ENCODE data around the gene CAPN8. TPM values are rescaled to one million over a fixed set of nuclear protein-coding genes. Genes with fewer than 3 reads are reported as not detected.

Gene CAPN8
- total RNA-seq, 3 donors from 2014 or later = 0.32 to 83.9 (median 41.3) TPM

DNA sequence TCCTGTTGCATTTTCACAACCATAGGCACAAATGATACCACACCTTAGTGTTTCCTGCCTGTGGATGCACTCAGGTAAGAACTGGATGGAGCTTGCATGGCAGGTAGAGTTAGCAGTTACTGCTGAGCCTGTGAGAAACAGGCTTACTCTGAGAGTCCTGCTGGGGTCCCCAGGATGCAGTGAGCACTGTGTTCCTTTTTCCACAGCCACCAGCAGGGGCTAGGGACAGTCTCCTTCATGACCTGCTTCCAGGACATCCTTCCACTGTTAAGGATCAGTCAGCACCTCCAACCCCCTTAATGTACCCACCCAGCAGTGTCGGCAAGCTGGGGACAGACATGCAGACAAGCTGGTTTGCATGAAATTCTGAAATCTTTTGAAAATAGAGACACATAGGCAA lies 16.3 kb downstream of the CAPN8 start:
- H3K36me3 ChIP-seq = no peaks in the 10 kb centered on the region
- no peaks in the 10 kb centered on the region for H3K9me3 ChIP-seq
- intact Hi-C loops (cut with DNase I; ENCODE audit: low total_unique reads) = no loop called here
- DNase-seq (ENCODE audit: low spot score in 2 of 2) = no peak
- no peaks in the 10 kb centered on the region for H3K27me3 ChIP-seq
- TF ChIP-seq POLR2AphosphoS5 (IDR thresholded peaks at IDR 0.05) = no peak
- TF ChIP-seq, protein P1, sequence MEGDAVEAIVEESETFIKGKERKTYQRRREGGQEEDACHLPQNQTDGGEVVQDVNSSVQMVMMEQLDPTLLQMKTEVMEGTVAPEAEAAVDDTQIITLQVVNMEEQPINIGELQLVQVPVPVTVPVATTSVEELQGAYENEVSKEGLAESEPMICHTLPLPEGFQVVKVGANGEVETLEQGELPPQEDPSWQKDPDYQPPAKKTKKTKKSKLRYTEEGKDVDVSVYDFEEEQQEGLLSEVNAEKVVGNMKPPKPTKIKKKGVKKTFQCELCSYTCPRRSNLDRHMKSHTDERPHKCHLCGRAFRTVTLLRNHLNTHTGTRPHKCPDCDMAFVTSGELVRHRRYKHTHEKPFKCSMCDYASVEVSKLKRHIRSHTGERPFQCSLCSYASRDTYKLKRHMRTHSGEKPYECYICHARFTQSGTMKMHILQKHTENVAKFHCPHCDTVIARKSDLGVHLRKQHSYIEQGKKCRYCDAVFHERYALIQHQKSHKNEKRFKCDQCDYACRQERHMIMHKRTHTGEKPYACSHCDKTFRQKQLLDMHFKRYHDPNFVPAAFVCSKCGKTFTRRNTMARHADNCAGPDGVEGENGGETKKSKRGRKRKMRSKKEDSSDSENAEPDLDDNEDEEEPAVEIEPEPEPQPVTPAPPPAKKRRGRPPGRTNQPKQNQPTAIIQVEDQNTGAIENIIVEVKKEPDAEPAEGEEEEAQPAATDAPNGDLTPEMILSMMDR (IDR thresholded peaks at IDR 0.05) = no peak
- TF ChIP-seq POLR2A (IDR thresholded peaks at IDR 0.05) = no peak
- no peak overlapping the region for H3K4me3 ChIP-seq
- H3K4me1 ChIP-seq = no peaks in the 10 kb centered on the region
- no peak overlapping the region for H3K27ac ChIP-seq

- intact Hi-C loops (cut with DNase I; ENCODE audit: low total_unique reads) = no loop called here
- TF ChIP-seq, protein P1 (IDR thresholded peaks at IDR 0.05) = no peak
- no peak for TF ChIP-seq POLR2A (IDR thresholded peaks at IDR 0.05)
- no peak for TF ChIP-seq POLR2AphosphoS5 (IDR thresholded peaks at IDR 0.05)
These were observed 18.3 kb downstream of the CAPN8 start for GRCh38 chr1:223647249-223647648.

DNA sequence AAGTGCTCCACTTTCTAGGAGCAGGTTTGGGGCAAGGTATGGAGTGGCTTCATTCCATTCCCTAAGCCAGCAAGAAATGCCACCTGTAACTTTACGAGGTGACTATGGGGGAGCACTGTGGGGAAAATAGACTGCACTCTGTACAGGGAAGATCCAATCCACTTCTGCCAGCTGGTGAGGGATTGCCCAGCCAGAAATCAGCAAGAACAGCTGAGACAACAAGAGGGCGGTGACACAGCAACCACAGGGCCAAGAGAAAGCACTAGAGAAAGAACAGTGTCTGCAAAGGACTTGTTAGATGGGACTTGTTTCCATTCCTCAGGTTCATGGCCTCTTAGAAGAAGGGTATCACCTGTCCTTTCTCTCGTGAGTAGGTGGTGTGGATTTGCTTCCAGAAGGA lies 19.6 kb downstream of the CAPN8 start:
- no peaks in the 10 kb centered on the region for H3K36me3 ChIP-seq
- intact Hi-C loops (cut with DNase I; ENCODE audit: low total_unique reads) = no loop called here
- no peaks in the 10 kb centered on the region for H3K4me1 ChIP-seq
- no peaks in the 10 kb centered on the region for H3K9me3 ChIP-seq
- no peak for TF ChIP-seq POLR2A (IDR thresholded peaks at IDR 0.05)
- TF ChIP-seq, protein P1 (IDR thresholded peaks at IDR 0.05) = no peak
- no peak for TF ChIP-seq POLR2AphosphoS5 (IDR thresholded peaks at IDR 0.05)
- DNase-seq (ENCODE audit: low spot score in 2 of 2) = no peak
- H3K27ac ChIP-seq = no peak overlapping the region
- no peak overlapping the region for H3K4me3 ChIP-seq
- H3K27me3 ChIP-seq = no peaks in the 10 kb centered on the region

More at GRCh38 chr1:223647249-223647648, 18.3 kb downstream of the CAPN8 start:
- no peak for DNase-seq (ENCODE audit: low spot score in 2 of 2)
- Histone ChIP-seq H3K4me1 (no peaks in the 10 kb centered on the region), H3K36me3 (no peaks in the 10 kb centered on the region), H3K27me3 (no peaks in the 10 kb centered on the region), H3K4me3 (no peak overlapping the region), H3K9me3 (no peaks in the 10 kb centered on the region), H3K27ac (no peak overlapping the region)

DNA sequence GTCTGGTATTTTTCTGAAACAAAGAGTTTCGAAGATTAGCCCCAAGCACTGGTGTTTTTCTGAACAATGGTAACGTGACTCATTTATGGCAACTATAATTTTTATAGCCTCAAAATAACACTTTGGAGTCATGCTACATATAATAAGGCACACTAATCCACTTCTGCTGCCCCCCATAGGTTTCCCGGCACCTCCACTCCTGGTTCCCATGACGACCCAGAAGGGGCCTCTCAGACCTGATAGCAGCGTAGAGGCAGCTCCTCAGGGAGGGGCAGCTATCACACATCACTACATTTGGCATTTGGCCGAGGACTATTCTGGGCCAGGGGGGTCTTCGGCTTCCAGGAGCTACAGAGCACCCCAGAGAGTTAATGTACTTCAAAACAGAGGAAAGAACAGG lies 23.3 kb downstream of the CAPN8 start:
- Histone ChIP-seq H3K4me3 (no peak overlapping the region), H3K27ac (no peak overlapping the region), H3K4me1 (no peaks in the 10 kb centered on the region), H3K36me3 (no peaks in the 10 kb centered on the region), H3K27me3 (no peaks in the 10 kb centered on the region), H3K9me3 (no peaks in the 10 kb centered on the region)
- intact Hi-C loops (cut with DNase I; ENCODE audit: low total_unique reads) = no loop called here
- no peak for TF ChIP-seq POLR2AphosphoS5 (IDR thresholded peaks at IDR 0.05)
- TF ChIP-seq, protein P1 (IDR thresholded peaks at IDR 0.05) = no peak
- TF ChIP-seq POLR2A (IDR thresholded peaks at IDR 0.05) = no peak
- DNase-seq (ENCODE audit: low spot score in 2 of 2) = no peak

DNA sequence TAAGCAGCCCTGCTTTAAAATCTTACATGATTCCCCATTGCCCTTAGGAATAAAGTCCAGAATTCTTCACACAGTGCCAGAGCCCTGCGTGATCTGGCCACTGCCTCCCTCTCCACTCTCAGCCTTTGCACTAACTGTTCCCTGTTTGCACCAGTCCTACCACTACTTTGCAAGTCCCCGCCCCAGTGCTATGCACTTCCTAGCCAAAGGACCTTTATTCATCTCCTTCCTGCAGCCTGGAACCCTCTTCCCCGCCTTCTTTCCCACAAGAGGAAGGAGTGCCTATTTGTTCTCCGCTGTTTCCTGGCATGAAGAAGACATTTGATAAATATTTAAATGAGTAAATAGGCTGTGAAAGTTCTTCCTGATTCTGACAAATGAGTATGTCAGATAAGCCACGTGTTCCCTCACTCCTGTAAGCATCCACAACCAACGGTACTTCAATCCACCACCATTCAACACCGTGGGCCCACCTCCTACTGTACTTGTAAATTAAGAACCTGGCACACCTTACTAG lies 23.9 kb downstream of the CAPN8 start:
- no peaks in the 10 kb centered on the region for H3K9me3 ChIP-seq
- no peak overlapping the region for H3K27ac ChIP-seq
- no peak overlapping the region for H3K4me3 ChIP-seq
- DNase-seq (ENCODE audit: low spot score in 2 of 2) = no peak
- intact Hi-C loops (cut with DNase I; ENCODE audit: low total_unique reads) = no loop called here
- no peaks in the 10 kb centered on the region for H3K36me3 ChIP-seq
- no peaks in the 10 kb centered on the region for H3K4me1 ChIP-seq
- no peaks in the 10 kb centered on the region for H3K27me3 ChIP-seq
- TF ChIP-seq, protein P1 (IDR thresholded peaks at IDR 0.05) = no peak
- TF ChIP-seq POLR2AphosphoS5 (IDR thresholded peaks at IDR 0.05) (no peak), POLR2A (IDR thresholded peaks at IDR 0.05) (no peak)
